GM06990 (cell line): ENCODE measurements around the gene ONECUT1.

Experiments used
- DNase-seq: peaks from one replicate; pipeline ENCODE4 v3.0.0-alpha.2; 2011; ENCODE audit not compliant: insufficient read length; ENCODE audit errors: extremely low read depth
- H3K27me3 ChIP-seq: replicated peaks from 2 replicates; pipeline ENCODE4 v1.6.0; 2011; ENCODE audit warnings: low read length; ENCODE audit not compliant: control insufficient read depth, insufficient read depth
- H3K36me3 ChIP-seq: 2 replicates; pipeline ENCODE4 v1.5.1; 2011; ENCODE audit warnings: low read length; ENCODE audit not compliant: control insufficient read depth, insufficient read depth
- H3K4me3 ChIP-seq: replicated peaks from 2 replicates; pipeline ENCODE4 v1.5.1; 2011; ENCODE audit warnings: low read depth, mild to moderate bottlenecking, control low read depth, low read length
- CTCF ChIP-seq: IDR thresholded peaks from 2 replicates; pipeline ENCODE4 v1.5.1; 2011; ENCODE audit warnings: low read length, control low read depth, mild to moderate bottlenecking, inconsistent platforms; ENCODE audit not compliant: insufficient read depth, poor library complexity, severe bottlenecking

Gene ONECUT1

GRCh38 chr15:52778457-52778856, 11.7 kb downstream of the ONECUT1 start:
- TF ChIP-seq CTCF: no peak
- Histone ChIP-seq H3K4me3 (no peak overlapping the region), H3K36me3 (no peaks in the 10 kb centered on the region), H3K27me3 (peaks cover 2% of the 10 kb centered on the region; the same call in 1 of the 2 replicates)
- DNase-seq: no peak

GRCh38 chr15:52772766-52773165, 17.4 kb downstream of the ONECUT1 start:
- Histone ChIP-seq H3K36me3 (no peaks in the 10 kb centered on the region), H3K4me3 (no peak overlapping the region), H3K27me3 (peaks cover 2% of the 10 kb centered on the region; the same call in 1 of the 2 replicates)
- TF ChIP-seq CTCF: no peak
- no peak for DNase-seq

- Histone ChIP-seq H3K36me3 (no peaks in the 10 kb centered on the region), H3K27me3 (no peaks in the 10 kb centered on the region; the same call in 1 of the 2 replicates), H3K4me3 (no peak overlapping the region)
- no peak for TF ChIP-seq CTCF
- DNase-seq: no peak
Measured at GRCh38 chr15:52765785-52766184, 24.4 kb downstream of the ONECUT1 start.

GRCh38 chr15:52764731-52765130, 25.4 kb downstream of the ONECUT1 start:
- no peaks in the 10 kb centered on the region for H3K36me3 ChIP-seq

GRCh38 chr15:52762621-52763020, 27.5 kb downstream of the ONECUT1 start:
- DNase-seq: no peak

More at GRCh38 chr15:52764731-52765130, 25.4 kb downstream of the ONECUT1 start:
- DNase-seq: no peak
- TF ChIP-seq CTCF: no peak
- Histone ChIP-seq H3K27me3 (no peaks in the 10 kb centered on the region; the same call in 1 of the 2 replicates), H3K4me3 (no peak overlapping the region)

More at GRCh38 chr15:52762621-52763020, 27.5 kb downstream of the ONECUT1 start:
- TF ChIP-seq CTCF: no peak
- Histone ChIP-seq H3K27me3 (no peaks in the 10 kb centered on the region; the same call in 1 of the 2 replicates), H3K36me3 (no peaks in the 10 kb centered on the region), H3K4me3 (no peak overlapping the region)
